ENCODE data around the gene MOSPD2.

GRCh38 chrX:14884714-14885113 is 11.5 kb downstream of the MOSPD2 start:
- TF ChIP-seq ZNF398 (tag by site-specific recombination; IDR thresholded peaks at IDR 0.05) (no peak), ELK4 (IDR thresholded peaks at IDR 0.05; ENCODE audit: borderline replicate concordance, low read depth, low read length) (no peak), ZNF580 (tag by site-specific recombination; IDR thresholded peaks at IDR 0.05) (no peak), ZNF146 (tag by site-specific recombination; IDR thresholded peaks at IDR 0.05) (no peak), ZNF785 (tag by site-specific recombination; IDR thresholded peaks at IDR 0.05) (no peak), CTCF (tag by site-specific recombination; IDR thresholded peaks at IDR 0.05) (no peak), ZNF311 (tag by site-specific recombination; IDR thresholded peaks at IDR 0.05; ENCODE audit: borderline replicate concordance) (no peak), ZNF707 (tag by site-specific recombination; IDR thresholded peaks at IDR 0.05) (no peak), FEZF1 (tag by site-specific recombination; IDR thresholded peaks at IDR 0.05) (no peak), ZBTB7A (tag by site-specific recombination; IDR thresholded peaks at IDR 0.05; ENCODE audit: low read depth) (no peak)

Data from HEK293 (cell line).